Cerebellar nuclear complex (tissue), 1 donor: ENCODE results near the gene PVALEF.
"Not testable (repeated sequence)": the region's sequence is repeated elsewhere in the genome, so short reads cannot be mapped to it uniquely, and the experiment has no call there.

ENCODE experiments used
- DNase-seq, 2 experiments: peaks; one replicate each; lab custom pipeline; 2025; lab: John Stamatoyannopoulos, UW

PVALEF gene

GRCh38 chr17:81144423-81144781 lies 20.9 kb upstream of the PVALEF start:
- DNase-seq = no peak

DNA sequence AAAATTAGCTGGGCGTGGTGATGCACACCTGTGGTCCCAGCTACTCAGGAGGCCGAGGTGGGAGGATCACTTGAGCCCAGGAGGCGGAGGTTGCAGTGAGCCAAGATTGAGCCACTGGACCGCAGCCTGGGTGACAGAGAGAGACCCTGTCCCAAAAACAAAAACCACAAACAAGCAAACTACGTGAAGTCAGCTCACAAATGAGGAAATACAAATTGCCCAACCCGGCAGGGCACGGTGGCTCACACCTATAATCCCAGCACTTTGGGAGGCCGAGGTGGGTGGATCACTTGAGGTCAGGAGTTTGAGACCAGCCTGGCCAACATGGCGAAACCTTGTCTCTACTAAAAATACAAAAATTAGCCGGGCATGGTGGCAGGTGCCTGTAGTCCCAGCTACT lies 19.1 kb upstream of the PVALEF start:
- not testable (repeated sequence) for DNase-seq

DNA sequence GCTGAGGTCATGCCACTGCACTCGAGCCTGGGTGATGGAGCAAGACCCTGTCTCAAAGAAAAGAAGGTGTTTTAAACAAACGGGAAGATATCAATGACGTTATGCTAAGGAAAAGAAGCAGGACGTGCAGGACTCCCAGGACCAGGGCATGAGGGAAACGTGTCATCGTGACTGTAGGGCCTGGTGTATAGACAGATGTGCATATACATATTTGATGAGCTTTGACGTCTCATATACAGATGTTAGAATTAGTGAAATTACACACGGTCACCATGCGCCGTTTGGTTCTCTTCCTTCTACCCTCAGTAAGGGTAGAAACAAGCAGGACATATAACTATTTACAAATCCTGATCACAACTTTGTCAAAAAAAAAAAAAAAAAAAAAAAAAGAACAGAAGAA lies 17.6 kb upstream of the PVALEF start:
- DNase-seq = no peak

- no peak for DNase-seq
Observed at GRCh38 chr17:81148571-81148970, 16.7 kb upstream of the PVALEF start.

DNA sequence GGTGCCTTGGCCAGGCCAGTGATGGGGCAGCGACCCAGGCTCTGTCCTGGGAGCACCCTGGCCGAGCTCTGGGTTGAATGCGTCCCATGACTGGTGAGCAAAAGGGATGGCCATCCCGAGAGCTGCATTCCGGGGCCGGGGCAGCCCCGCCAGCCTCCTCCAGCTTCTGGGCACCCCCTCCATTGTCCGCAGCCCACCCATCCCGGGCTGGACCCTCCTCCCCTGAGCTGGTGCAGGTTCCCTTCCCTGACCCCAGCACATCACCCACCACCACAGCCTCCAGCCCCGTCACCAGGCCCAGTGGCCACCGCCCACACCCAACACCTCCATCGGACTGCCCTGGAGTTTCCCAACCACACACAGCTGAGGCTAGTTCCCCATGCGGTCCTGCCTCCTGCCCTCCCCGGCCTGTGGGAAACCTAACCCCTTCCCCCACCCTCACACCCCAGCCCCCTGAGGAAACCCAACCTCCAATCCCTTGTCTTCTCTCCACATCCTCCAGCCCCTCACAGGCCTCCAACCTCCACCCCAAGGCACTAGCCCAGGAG lies 16.2 kb upstream of the PVALEF start:
- no peak for DNase-seq

DNA sequence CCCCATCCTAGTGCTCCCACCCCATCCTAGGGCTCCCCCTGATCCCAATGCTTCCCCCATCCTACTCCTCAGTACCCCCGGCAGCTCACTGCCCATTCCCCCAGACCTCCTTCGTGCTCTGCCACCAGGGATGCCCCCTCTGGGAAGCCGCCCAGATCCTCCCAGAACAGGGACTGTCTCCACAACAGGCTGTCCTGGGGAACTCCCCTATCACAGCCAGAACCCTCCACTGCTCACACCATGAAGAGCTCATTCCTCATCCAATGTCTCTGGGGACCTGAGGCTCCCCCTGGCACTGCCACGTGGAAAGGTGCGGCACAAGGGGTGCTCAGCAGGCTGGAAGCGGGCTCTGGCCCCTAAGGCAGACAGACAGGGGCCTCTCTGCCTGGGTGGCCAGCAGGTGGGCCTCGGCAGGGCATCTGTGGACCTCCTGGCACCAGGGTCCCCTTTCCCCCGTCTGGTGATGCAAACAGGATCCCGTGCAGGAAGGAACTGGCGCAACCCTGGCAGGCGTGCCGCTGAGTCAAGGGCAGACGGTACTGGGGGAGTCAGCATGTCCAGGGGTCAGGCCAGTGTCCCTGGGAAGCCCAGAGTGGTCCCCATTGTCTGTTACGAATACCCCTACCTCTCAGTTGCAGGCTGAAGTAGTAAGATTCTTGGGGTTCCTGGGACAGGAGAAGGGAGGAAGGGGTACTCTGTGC lies 14.8 kb upstream of the PVALEF start:
- no peak for DNase-seq

DNA sequence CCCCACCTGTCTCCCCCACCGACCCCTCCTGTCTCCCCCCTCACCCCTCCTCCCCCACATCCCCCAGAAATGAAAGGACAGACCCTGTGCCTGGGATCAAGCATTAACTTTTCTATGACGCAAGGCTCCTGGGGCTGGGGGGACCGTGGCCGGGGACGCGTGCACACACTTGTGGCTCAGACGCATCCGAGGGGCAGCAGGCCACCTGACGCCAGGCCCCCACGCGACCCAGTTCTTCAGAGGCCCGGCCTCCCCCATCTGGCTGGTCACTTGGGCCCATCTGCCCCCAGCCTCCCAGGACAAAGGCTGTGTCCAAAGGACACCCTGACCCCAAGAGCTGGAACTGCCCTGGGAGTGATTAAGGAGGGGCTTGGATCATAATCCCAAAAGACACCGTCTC lies 14.0 kb upstream of the PVALEF start:
- no peak for DNase-seq

DNA sequence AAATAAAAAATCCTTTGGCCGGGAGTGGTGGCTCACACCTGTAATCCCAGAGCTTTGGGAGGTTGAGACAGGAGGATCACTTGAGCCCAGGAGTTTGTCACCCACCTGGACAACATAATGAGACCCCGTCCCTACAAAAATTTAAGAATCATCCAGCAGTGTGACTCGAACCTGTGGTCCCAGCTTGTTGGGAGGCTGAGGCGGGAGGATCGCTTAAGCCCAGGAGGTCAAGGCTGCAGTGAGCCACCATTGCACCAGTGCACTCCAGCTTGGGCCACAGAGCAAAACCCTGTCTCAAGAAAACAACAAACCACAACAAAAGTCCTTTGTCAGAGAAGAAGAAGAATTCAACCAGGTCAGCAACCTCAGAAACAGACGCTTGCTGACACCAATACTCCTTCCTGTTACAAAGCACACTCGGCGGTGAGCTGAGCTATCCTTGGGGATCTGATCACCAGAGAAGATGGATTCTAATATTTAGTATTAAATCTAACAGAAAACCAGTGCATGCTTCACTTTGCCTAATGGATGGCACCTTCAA lies 12.9 kb upstream of the PVALEF start:
- no peak for DNase-seq

DNA sequence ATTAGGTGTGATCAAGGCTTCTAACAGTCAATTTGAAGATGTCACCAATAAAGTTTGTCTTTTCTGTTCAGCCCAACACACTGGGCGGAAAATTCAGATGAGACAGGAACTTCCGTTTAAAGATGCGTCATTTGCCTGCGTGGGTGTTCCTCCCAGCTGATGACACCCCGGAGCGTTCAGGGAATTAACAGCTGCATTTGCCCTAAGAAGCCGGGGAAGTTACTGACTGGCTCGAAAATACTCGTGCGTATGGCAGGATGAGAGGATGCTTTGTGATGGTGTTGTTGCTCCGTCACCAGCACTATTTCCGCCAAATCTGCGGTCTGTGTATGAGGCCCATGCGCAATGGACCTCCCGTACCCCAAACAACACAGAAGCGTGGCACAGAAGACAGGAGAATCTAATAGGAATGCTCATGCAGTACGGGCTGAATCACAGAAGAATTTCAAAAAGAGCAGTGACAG lies 11.9 kb upstream of the PVALEF start:
- DNase-seq = no peak

DNA sequence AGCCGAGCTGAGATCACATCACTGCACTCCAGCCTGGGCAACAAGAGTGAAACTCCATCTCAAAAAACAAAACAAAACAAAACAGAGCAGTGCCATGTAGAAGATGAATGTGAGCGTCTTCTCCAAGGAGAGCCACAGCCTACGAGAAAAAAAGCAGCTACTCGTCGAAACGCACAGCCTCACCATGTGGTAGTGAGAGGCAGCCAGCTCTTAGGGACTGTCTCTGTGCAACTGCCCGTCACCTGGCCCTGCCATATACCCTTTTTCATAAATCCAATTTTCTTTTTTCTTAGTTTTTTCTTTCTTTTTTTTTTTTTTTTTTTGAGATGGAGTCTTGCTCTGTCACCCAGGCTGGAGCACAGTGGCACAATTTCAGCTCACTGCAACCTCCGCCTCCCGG lies 11.3 kb upstream of the PVALEF start:
- not testable (repeated sequence) for DNase-seq

DNA sequence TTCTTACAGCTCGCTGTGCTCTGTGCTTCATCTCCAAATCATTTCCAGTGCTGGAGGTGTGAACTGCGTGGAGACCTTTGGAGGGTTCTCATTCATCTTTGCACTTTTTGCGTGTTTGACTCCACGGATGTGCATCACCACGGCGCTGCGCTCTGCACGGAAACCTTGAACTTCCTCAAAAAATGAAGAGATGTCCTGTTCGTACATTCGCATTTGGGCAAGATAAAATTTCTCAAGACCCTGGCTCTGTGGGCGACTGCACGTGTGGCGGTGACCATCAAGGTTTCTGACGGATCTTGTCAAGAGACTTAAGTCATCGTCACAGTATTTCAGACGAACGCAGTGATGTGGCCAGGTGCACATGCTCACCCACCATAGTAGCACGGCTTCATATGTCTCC lies 10.3 kb upstream of the PVALEF start:
- no peak for DNase-seq

DNA sequence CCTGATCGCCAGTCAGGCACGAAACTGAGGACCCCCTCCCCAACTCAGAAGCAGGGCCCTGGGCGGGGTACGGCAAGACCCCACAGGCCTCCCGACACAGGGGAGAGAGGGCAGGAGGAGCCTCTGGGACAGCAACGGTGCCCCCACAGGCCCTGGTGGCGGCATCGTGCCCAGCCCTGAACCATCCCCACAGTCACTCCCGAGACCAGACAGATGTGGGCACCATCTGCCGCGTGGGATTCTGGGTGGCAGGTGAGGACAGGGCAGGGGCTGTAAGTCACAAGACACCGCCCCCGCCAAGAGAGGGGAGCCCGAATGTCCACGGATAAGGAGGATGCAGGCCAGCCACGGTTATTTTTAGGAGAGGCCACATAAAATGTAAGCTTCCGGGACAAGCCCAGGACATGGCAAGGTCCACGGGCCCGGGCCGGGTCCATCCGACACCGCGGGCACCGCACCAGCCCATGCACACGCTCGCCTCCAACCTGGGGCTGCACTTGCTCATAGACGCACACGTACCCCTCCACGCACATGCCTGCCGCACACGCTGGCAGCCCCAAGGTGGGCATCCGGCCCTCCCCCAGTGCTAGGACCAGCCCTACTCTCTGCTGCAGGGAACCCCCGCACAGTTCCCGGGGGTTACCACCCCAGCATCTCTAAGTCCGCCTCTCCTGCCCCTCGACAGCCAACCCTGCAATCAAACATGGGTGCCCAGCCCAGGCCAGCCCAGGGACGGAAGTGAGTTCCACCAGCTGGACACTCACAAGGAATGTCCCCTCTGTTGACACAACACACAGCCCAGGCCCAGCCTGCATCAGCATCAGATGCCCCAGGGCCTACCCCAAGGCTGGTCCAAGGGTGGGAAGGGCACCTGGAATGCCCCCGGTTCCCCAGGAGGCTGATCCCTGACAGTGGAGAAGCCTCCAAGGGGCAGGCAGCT lies 8.2 kb upstream of the PVALEF start:
- no peak for DNase-seq

DNA sequence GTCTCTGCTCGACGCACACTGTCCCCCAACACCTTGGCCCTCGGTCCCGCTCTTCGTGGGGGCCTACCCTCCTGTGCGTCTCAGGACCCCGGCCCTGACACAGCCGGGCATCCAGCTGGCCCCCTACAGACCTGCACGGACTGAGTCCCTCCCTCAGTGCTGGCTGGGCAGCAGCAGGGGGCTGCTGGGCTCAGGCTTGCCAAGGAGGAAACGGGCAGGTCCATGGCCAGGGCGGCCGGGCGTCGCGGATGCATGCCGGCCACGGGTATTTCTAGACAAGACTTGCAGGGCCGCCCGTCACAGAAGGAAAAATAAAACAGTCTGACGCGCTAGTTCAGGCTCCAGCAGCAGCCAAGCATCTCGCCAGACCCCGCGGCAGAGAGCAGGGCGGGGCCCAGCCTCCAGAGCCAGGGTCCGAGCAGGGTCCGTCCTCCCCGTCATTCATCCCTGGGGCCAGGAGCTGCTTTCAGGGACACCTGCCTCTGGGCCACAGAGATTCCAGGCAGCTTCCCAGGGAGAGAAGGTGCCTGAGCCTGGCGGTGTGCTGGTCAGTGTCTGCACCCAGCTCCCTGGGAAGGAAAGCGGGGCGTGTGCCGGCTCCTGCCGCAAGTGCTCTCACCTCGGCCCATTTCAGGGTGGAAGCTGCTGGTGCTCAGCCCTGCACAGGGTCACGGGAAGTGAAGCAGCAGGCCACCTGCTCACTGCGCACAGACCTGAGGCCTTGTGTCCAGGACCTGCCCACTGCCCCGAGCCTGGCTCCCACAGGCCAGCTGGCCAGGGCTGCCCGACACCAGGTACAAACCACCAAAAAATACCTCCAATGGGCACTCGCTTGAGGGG lies 7.2 kb upstream of the PVALEF start:
- DNase-seq = no peak

- DNase-seq = no peak
Observed at GRCh38 chr17:81158688-81159590, 6.4 kb upstream of the PVALEF start.

- no peak for DNase-seq
Observed at GRCh38 chr17:81159611-81160265, 5.6 kb upstream of the PVALEF start.

DNA sequence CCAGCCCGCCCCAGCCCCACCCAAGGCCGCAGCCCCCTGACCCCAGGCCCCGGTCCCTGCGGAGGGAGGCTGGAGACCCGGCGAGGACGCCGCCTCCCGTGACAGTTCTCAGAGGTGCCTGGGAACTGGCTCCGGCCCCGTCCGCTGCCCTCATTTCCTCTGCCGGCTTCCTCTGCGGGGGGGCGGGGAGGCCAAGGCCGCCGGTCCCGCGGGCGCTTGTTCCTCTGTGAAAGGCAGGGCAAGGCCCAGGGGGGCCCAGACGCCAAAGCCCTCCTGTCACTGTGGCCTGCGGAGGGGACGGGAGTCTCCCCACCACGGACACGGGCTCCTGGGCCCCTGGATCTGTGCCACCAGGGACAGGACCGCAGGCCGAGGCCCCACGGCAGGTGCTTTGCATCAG lies 5.0 kb upstream of the PVALEF start:
- no peak for DNase-seq

GRCh38 chr17:81160747-81161453 lies 4.4 kb upstream of the PVALEF start:
- no peak for DNase-seq

- no peak for DNase-seq
Observed at GRCh38 chr17:81161536-81161935, 3.8 kb upstream of the PVALEF start.

DNA sequence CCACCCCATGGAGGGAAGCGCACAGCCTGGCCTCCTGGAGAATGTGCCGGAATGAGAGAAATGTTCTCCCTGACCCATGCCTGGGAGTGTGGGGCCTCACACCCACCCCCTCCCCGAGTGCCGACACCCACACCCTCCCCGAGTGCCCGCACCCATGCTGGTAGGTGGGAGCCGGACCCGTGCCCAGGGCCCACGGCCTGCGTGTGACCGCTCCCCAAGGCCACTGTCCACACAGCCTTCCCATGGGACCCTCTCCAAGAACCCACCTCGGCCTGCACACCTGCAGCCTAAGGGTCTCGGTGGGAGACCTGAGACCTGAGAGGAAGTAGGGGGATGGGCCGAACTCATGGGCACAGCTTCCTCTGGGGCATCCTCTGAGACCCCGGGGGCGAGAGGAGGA lies 3.3 kb upstream of the PVALEF start:
- DNase-seq = no peak

- DNase-seq = no peak
Observed at GRCh38 chr17:81162491-81162890, 2.8 kb upstream of the PVALEF start.
